Effector memory CD8-positive, alpha-beta T cell (primary cell): ENCODE measurements around the gene AP2A2.

ENCODE experiments used
- ATAC-seq: fragments of 150-1000 bp; cut with Tn5 transposase; replicated peaks from 2 replicates; pipeline ENCODE4 v1.10.0; 2021; ENCODE audit warnings: mild to moderate bottlenecking, moderate library complexity
- DNase-seq, 3 experiments: peaks; one replicate each; pipeline ENCODE4 v3.0.0; 2021
- H3K27ac Mint-ChIP-seq, 2 donors: one replicate each; pipeline ENCODE4 v1.8.0; 2022; ENCODE audit warnings: mild to moderate bottlenecking in 2 of 2, mixed read lengths in 2 of 2, moderate library complexity in 2 of 2
- H3K27me3 Mint-ChIP-seq, 2 donors: one replicate each; pipeline ENCODE4 v1.8.0; 2022; ENCODE audit warnings: mixed read lengths in 2 of 2
- H3K36me3 Mint-ChIP-seq: one replicate; pipeline ENCODE4 v1.8.0; 2022; ENCODE audit warnings: mild to moderate bottlenecking, moderate library complexity, mixed read lengths; ENCODE audit not compliant: insufficient read depth
- H3K4me1 Mint-ChIP-seq, 2 donors: one replicate each; pipeline ENCODE4 v1.8.0; 2022; ENCODE audit warnings: low read depth in 2 of 2, mixed read lengths in 2 of 2
- H3K4me3 Mint-ChIP-seq, 2 donors: one replicate each; pipeline ENCODE4 v1.8.0; 2022; ENCODE audit warnings: mild to moderate bottlenecking in 2 of 2, mixed read lengths in 2 of 2, moderate library complexity in 2 of 2
- H3K9me3 Mint-ChIP-seq, 2 donors: one replicate each; pipeline ENCODE4 v1.8.0; 2022; ENCODE audit warnings: mixed read lengths in 2 of 2

The AP2A2 gene

GRCh38 chr11:1048375-1049070 is 122.9 kb downstream of the AP2A2 start:
- Mint-ChIP-seq H3K9me3 (no peaks in the 10 kb centered on the region), H3K36me3 (peaks cover 5% of the 10 kb centered on the region), H3K4me3 (no peak overlapping the region), H3K27me3 (peaks cover 35 to 71% of the 10 kb centered on the region in 2 donors), H3K4me1 (peaks cover 0 to 4% of the 10 kb centered on the region in 2 donors), H3K27ac (no peak overlapping the region)
- DNase-seq = no peak
- no peak for ATAC-seq

- H3K36me3 Mint-ChIP-seq = peaks cover 5% of the 10 kb centered on the region
- H3K4me1 Mint-ChIP-seq = peaks cover 0 to 4% of the 10 kb centered on the region in 2 donors
- H3K27ac Mint-ChIP-seq = no peak overlapping the region
- H3K4me3 Mint-ChIP-seq = no peak overlapping the region
- DNase-seq = no peak
- peaks cover 32 to 71% of the 10 kb centered on the region in 2 donors for H3K27me3 Mint-ChIP-seq
- no peak for ATAC-seq
- no peaks in the 10 kb centered on the region for H3K9me3 Mint-ChIP-seq
Observed at GRCh38 chr11:1049071-1049405, 123.4 kb downstream of the AP2A2 start.

- DNase-seq = no peak
- Mint-ChIP-seq H3K9me3 (no peaks in the 10 kb centered on the region), H3K4me3 (no peak overlapping the region), H3K27me3 (peaks cover 28 to 70% of the 10 kb centered on the region in 2 donors), H3K4me1 (peaks cover 0 to 4% of the 10 kb centered on the region in 2 donors), H3K36me3 (peaks cover 5% of the 10 kb centered on the region), H3K27ac (no peak overlapping the region)
- ATAC-seq = no peak
Observed at GRCh38 chr11:1049431-1049891, 123.8 kb downstream of the AP2A2 start.

GRCh38 chr11:1049911-1050580 is 124.4 kb downstream of the AP2A2 start:
- Mint-ChIP-seq H3K4me3 (no peak overlapping the region), H3K27ac (no peak overlapping the region), H3K36me3 (peaks cover 5% of the 10 kb centered on the region), H3K4me1 (peaks cover 0 to 4% of the 10 kb centered on the region in 2 donors), H3K27me3 (peaks cover 24 to 74% of the 10 kb centered on the region in 2 donors), H3K9me3 (no peaks in the 10 kb centered on the region)
- ATAC-seq (no peak), DNase-seq (no peak)

GRCh38 chr11:1050581-1051355 is 125.1 kb downstream of the AP2A2 start:
- Mint-ChIP-seq H3K36me3 (peaks cover 7% of the 10 kb centered on the region), H3K4me3 (no peak overlapping the region), H3K9me3 (no peaks in the 10 kb centered on the region), H3K4me1 (peaks cover 0 to 4% of the 10 kb centered on the region in 2 donors), H3K27me3 (peaks cover 29 to 81% of the 10 kb centered on the region in 2 donors), H3K27ac (peak overlapping the region in 1 of 2 donors; percentile 62)
- DNase-seq (peak; percentile 62 to 71 (median 71)), ATAC-seq (peak; percentile 100)

- Mint-ChIP-seq H3K27ac (peak overlapping the region in 1 of 2 donors; percentile 62), H3K4me1 (peaks cover 0 to 4% of the 10 kb centered on the region in 2 donors), H3K9me3 (no peaks in the 10 kb centered on the region), H3K27me3 (peaks cover 31 to 82% of the 10 kb centered on the region in 2 donors), H3K4me3 (no peak overlapping the region), H3K36me3 (peaks cover 5% of the 10 kb centered on the region)
- DNase-seq (no peak), ATAC-seq (no peak)
Observed at GRCh38 chr11:1051356-1052132, 125.9 kb downstream of the AP2A2 start.

DNA sequence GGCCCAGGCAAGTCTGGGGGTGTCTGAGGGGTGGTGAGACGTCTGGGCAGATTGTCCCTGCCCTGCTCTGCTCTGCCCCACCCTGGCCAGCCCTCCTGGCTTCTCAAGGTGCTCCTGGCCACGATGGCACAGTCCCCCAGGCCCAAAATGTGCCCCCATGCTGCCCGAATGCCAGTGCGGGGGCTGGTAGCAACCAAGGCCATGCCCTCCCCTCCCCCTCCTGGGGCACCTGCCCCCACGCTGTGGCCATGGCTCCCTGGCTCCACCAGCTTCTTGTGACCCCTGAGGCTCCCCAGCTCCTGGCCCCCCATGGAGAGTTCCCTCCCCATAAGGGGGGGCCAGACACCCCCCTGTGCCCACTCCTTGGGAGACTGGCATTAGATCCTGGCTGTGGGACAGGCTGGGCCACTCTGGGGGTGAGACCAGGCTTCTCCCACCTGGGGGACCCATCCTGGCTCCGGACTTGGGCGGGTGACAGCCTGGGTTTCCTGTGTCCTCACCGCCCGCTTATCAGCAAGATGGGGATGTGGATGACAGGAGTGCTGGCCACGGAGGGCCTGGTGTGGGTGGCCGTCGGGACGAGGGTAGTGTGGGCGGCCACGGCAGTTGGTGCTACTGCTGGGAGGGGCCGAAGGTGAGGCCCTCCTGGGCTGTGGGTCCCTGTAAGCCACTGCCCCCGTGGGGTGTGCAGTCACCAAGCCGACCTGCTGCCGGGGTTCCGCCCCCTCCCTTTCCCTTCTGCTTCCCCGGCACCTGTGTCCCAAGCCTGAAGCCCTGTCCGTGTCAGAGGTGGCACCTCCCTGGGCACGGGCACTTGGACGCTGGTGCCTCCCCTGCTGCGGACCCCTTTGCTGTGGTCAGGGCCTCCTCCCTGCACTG is 126.7 kb downstream of the AP2A2 start:
- Mint-ChIP-seq H3K4me1 (peaks cover 0 to 4% of the 10 kb centered on the region in 2 donors), H3K27me3 (peaks cover 30 to 82% of the 10 kb centered on the region in 2 donors), H3K4me3 (no peak overlapping the region), H3K27ac (no peak overlapping the region), H3K9me3 (no peaks in the 10 kb centered on the region), H3K36me3 (peaks cover 5% of the 10 kb centered on the region)
- DNase-seq (no peak), ATAC-seq (no peak)

GRCh38 chr11:1053121-1053901 is 127.6 kb downstream of the AP2A2 start:
- no peak for DNase-seq
- Mint-ChIP-seq H3K4me1 (peaks cover 0 to 4% of the 10 kb centered on the region in 2 donors), H3K27me3 (peaks cover 32 to 82% of the 10 kb centered on the region in 2 donors), H3K27ac (no peak overlapping the region), H3K9me3 (no peaks in the 10 kb centered on the region), H3K36me3 (peaks cover 5% of the 10 kb centered on the region), H3K4me3 (no peak overlapping the region)
- ATAC-seq = no peak

- Mint-ChIP-seq H3K27me3 (peaks cover 32 to 79% of the 10 kb centered on the region in 2 donors), H3K36me3 (peaks cover 5% of the 10 kb centered on the region), H3K9me3 (no peaks in the 10 kb centered on the region), H3K27ac (no peak overlapping the region), H3K4me1 (peaks cover 0 to 4% of the 10 kb centered on the region in 2 donors), H3K4me3 (no peak overlapping the region)
- ATAC-seq = no peak
- no peak for DNase-seq
Observed at GRCh38 chr11:1054143-1055108, 128.8 kb downstream of the AP2A2 start.

- ATAC-seq (no peak), DNase-seq (no peak)
- Mint-ChIP-seq H3K27ac (no peak overlapping the region), H3K4me1 (peaks cover 0 to 4% of the 10 kb centered on the region in 2 donors), H3K4me3 (no peak overlapping the region), H3K27me3 (peaks cover 33 to 80% of the 10 kb centered on the region in 2 donors), H3K9me3 (no peaks in the 10 kb centered on the region), H3K36me3 (peaks cover 5% of the 10 kb centered on the region)
Observed at GRCh38 chr11:1055109-1055703, 129.5 kb downstream of the AP2A2 start.
